HG03575 (cell line): ENCODE data around the gene RIPK3.
"Not testable (repeated sequence)": the region's sequence is repeated elsewhere in the genome, so short reads cannot be mapped to it uniquely, and the experiment has no call there.

ENCODE experiments used
- ATAC-seq: cut with Tn5 transposase; IDR thresholded peaks from one replicate; pipeline ENCODE4 v1.9.1; 2021; ENCODE audit not compliant: unreplicated experiment, insufficient number of reproducible peaks, low FRiP score; ENCODE audit errors: extremely low read depth

RIPK3 gene

GRCh38 chr14:24339284-24340151 is at the start of gene RIPK3:
RIPK3 (minus strand) TSS chr14:24339991; CDS start chr14:24339826, 165 bp downstream.
- no peak for ATAC-seq

- ATAC-seq = no peak
These were observed 49.5 kb upstream of the RIPK3 start for GRCh38 chr14:24389226-24389848.

- ATAC-seq = no peak
These were observed 48.8 kb upstream of the RIPK3 start for GRCh38 chr14:24388474-24389179.

- ATAC-seq = not testable (repeated sequence)
These were observed 47.8 kb upstream of the RIPK3 start for GRCh38 chr14:24387579-24387978.

- no peak for ATAC-seq
These were observed 47.2 kb upstream of the RIPK3 start for GRCh38 chr14:24387009-24387345.

- no peak for ATAC-seq
These were observed 45.7 kb upstream of the RIPK3 start for GRCh38 chr14:24385524-24385923.

- ATAC-seq = no peak
These were observed 44.4 kb upstream of the RIPK3 start for GRCh38 chr14:24384169-24384568.

- no peak for ATAC-seq
These were observed 42.2 kb upstream of the RIPK3 start for GRCh38 chr14:24382064-24382371.

- no peak for ATAC-seq
These were observed 41.7 kb upstream of the RIPK3 start for GRCh38 chr14:24381363-24382063.

GRCh38 chr14:24379907-24380730 is 40.3 kb upstream of the RIPK3 start:
- ATAC-seq = no peak

GRCh38 chr14:24378981-24379906 is 39.5 kb upstream of the RIPK3 start:
- no peak for ATAC-seq

GRCh38 chr14:24378327-24378726 is 38.5 kb upstream of the RIPK3 start:
- no peak for ATAC-seq

- ATAC-seq = no peak
These were observed 37.9 kb upstream of the RIPK3 start for GRCh38 chr14:24377657-24378056.

- no peak for ATAC-seq
These were observed 37.3 kb upstream of the RIPK3 start for GRCh38 chr14:24377126-24377525.

- ATAC-seq = no peak
These were observed 36.8 kb upstream of the RIPK3 start for GRCh38 chr14:24376448-24377070.

- ATAC-seq = no peak
These were observed 33.1 kb upstream of the RIPK3 start for GRCh38 chr14:24372701-24373416.

- ATAC-seq = not testable (repeated sequence)
These were observed 31.8 kb upstream of the RIPK3 start for GRCh38 chr14:24371605-24372004.
